HEK293 (cell line): ENCODE measurements around the gene GLTP.

ENCODE experiments used
- CTCF ChIP-seq: fragments of 450-650 bp; formaldehyde crosslinking; IDR thresholded peaks from 2 replicates; pipeline ENCODE4 v1.5.1; 2016; ENCODE audit warnings: missing biosample characterization, missing genetic modification characterization
- PBX3 ChIP-seq: sonication (generic); formaldehyde crosslinking; IDR thresholded peaks from 2 replicates; pipeline ENCODE4 v1.8.1; 2022; ENCODE audit warnings: mild to moderate bottlenecking, moderate library complexity, missing genetic modification reagents
- REST ChIP-seq: fragments of 450-650 bp; formaldehyde crosslinking; IDR thresholded peaks from 2 replicates; pipeline ENCODE4 v1.5.1; 2016; ENCODE audit warnings: missing biosample characterization, missing genetic modification characterization
- SP2 ChIP-seq: fragments of 450-650 bp; formaldehyde crosslinking; IDR thresholded peaks from 2 replicates; pipeline ENCODE4 v1.5.1; 2016; ENCODE audit warnings: missing biosample characterization, missing genetic modification characterization
- ZBTB1 ChIP-seq: fragments of 450-650 bp; formaldehyde crosslinking; IDR thresholded peaks from 2 replicates; pipeline ENCODE4 v1.5.1; 2016; ENCODE audit warnings: missing biosample characterization, missing genetic modification characterization
- ZBTB49 ChIP-seq: fragments of 450-650 bp; formaldehyde crosslinking; IDR thresholded peaks from 2 replicates; pipeline ENCODE4 v1.5.1; 2016; ENCODE audit warnings: missing biosample characterization, missing genetic modification characterization, low read depth
- ZFHX2 ChIP-seq: fragments of 450-650 bp; formaldehyde crosslinking; conservative IDR thresholded peaks from 2 replicates; pipeline ENCODE4 v1.5.1; 2016; ENCODE audit warnings: missing biosample characterization, missing genetic modification characterization
- ZNF341 ChIP-seq: fragments of 450-650 bp; formaldehyde crosslinking; IDR thresholded peaks from 2 replicates; pipeline ENCODE4; 2016; ENCODE audit warnings: low read depth, missing biosample characterization, missing genetic modification characterization
- ZNF48 ChIP-seq: fragments of 450-650 bp; formaldehyde crosslinking; IDR thresholded peaks from 2 replicates; pipeline ENCODE4 v1.5.1; 2016; ENCODE audit warnings: missing biosample characterization, missing genetic modification characterization
- ZNF629 ChIP-seq: fragments of 450-650 bp; formaldehyde crosslinking; IDR thresholded peaks from 2 replicates; pipeline ENCODE4 v1.5.1; 2017; ENCODE audit warnings: missing biosample characterization, missing genetic modification characterization
- ZNF701 ChIP-seq: fragments of 450-650 bp; formaldehyde crosslinking; IDR thresholded peaks from 2 replicates; pipeline ENCODE4 v1.5.1; 2016; ENCODE audit warnings: missing biosample characterization, missing genetic modification characterization

GRCh38 chr12:109910254-109910968 is 30.1 kb upstream of the GLTP start:
- no peak for TF ChIP-seq ZBTB49 (tag by site-specific recombination)
- no peak for TF ChIP-seq ZFHX2
- no peak for TF ChIP-seq CTCF (tag by site-specific recombination)
- TF ChIP-seq ZNF629 (tag by site-specific recombination) = no peak
- no peak for TF ChIP-seq PBX3 (CRISPR knock-in tag)
- no peak for TF ChIP-seq SP2
- TF ChIP-seq ZNF341 (tag by site-specific recombination) = no peak
- no peak for TF ChIP-seq ZBTB1 (tag by site-specific recombination)
- TF ChIP-seq ZNF48 = no peak
- no peak for TF ChIP-seq ZNF701
- TF ChIP-seq REST (tag by site-specific recombination) = no peak
